GM18873 (cell line): Measurements from ENCODE around the gene LYZ.
A peak's percentile ranks its signal among the peaks of the same experiment; 100 is the strongest.
"Not testable (repeated sequence)": the region's sequence is repeated elsewhere in the genome, so short reads cannot be mapped to it uniquely, and the experiment has no call there.

Experiments used
- ATAC-seq: cut with Tn5 transposase; IDR thresholded peaks from one replicate; pipeline ENCODE4 v1.9.1; 2021; ENCODE audit warnings: mild to moderate bottlenecking, moderate library complexity, moderate number of reproducible peaks; ENCODE audit not compliant: unreplicated experiment, low FRiP score

Gene LYZ

GRCh38 chr12:69348162-69348938 is at the start of gene LYZ:
Gene LYZ, plus strand, starts transcription at chr12:69348381. Its CDS starts 28 bp downstream, at chr12:69348409.
- ATAC-seq: no peak

- ATAC-seq: no peak
Measured at GRCh38 chr12:69298947-69299346, 49.2 kb upstream of the LYZ start.

- no peak for ATAC-seq
Measured at GRCh38 chr12:69304284-69304683, 43.9 kb upstream of the LYZ start.

- ATAC-seq: no peak
Measured at GRCh38 chr12:69309461-69309860, 38.7 kb upstream of the LYZ start.

GRCh38 chr12:69313209-69313608 is 35.0 kb upstream of the LYZ start:
- ATAC-seq: no peak

GRCh38 chr12:69316784-69317183 is 31.4 kb upstream of the LYZ start:
- not testable (repeated sequence) for ATAC-seq

- not testable (repeated sequence) for ATAC-seq
Measured at GRCh38 chr12:69317233-69317632, 30.9 kb upstream of the LYZ start.

GRCh38 chr12:69318225-69318624 is 30.0 kb upstream of the LYZ start:
- ATAC-seq: no peak

GRCh38 chr12:69321351-69321750 is 26.8 kb upstream of the LYZ start:
- no peak for ATAC-seq

GRCh38 chr12:69324797-69325466 is 23.2 kb upstream of the LYZ start:
- ATAC-seq: peak; percentile 93

- ATAC-seq: no peak
Measured at GRCh38 chr12:69328426-69328825, 19.8 kb upstream of the LYZ start.

- ATAC-seq: no peak
Measured at GRCh38 chr12:69329669-69330428, 18.3 kb upstream of the LYZ start.

- ATAC-seq: peak; percentile 65
Measured at GRCh38 chr12:69330475-69331473, 17.4 kb upstream of the LYZ start.

GRCh38 chr12:69331519-69331908 is 16.7 kb upstream of the LYZ start:
- ATAC-seq: no peak

GRCh38 chr12:69331909-69332684 is 16.1 kb upstream of the LYZ start:
- ATAC-seq: no peak

GRCh38 chr12:69332815-69333358 is 15.3 kb upstream of the LYZ start:
- no peak for ATAC-seq

GRCh38 chr12:69334158-69334557 is 14.0 kb upstream of the LYZ start:
- ATAC-seq: no peak

GRCh38 chr12:69337311-69338090 is 10.7 kb upstream of the LYZ start:
- no peak for ATAC-seq
